Stimulated activated CD8-positive, alpha-beta memory T cell treated with anti-CD3 and anti-CD28 coated beads, Interleukin-4, amount 100 ng/mL, for 48 hours (primary cell): ENCODE data around the gene ERICH2.

ENCODE experiments used
- DNase-seq: peaks from one replicate; pipeline ENCODE4 v3.0.0-alpha.2; 2020

The ERICH2 gene

DNA sequence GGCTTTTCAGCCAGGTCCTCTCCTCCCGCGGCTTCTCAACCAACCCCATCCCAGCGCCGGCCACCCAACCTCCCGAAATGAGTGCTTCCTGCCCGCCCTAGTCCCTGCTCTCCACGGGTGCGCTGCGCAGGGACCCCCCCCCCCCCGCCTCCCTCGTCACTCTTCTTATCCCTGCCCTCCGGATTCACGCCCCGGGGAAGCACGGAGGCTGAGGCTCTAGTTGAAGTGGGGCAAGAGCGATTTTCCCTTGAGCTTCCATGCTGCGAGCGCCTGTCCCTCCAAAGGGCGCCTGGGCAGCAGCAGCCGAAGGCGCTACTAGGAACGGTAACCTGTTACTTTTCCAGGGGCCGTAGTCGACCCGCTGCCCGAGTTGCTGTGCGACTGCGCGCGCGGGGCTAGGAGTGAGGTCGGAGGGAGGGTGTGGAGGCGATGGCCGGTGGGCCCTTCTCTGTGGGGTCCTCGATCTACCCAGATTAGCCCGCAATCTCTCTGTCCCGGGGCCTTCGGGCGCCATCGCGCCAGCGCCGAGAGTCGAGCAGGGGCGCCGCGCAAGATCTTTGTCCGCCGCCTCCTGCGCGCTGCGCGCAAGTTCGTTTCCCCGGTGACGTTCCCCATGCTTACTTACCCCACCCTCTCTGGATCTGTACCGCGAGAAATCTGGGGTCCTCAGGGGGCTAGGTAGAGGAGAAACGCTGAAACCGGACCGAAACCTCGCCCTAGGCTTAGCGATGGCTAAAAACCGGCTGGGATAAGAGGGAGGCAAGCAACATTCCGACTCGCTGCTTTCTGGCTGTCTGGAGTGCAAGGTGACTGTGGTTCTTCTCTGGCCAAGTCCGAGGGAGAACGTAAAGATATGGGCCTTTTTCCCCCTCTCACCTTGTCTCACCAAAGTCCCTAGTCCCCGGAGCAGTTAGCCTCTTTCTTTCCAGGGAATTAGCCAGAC, 47.2 kb downstream of the ERICH2 start:
- DNase-seq: peak; percentile 52

GRCh38 chr2:170818036-170818751, 48.0 kb downstream of the ERICH2 start:
- peak; percentile 37 for DNase-seq

DNA sequence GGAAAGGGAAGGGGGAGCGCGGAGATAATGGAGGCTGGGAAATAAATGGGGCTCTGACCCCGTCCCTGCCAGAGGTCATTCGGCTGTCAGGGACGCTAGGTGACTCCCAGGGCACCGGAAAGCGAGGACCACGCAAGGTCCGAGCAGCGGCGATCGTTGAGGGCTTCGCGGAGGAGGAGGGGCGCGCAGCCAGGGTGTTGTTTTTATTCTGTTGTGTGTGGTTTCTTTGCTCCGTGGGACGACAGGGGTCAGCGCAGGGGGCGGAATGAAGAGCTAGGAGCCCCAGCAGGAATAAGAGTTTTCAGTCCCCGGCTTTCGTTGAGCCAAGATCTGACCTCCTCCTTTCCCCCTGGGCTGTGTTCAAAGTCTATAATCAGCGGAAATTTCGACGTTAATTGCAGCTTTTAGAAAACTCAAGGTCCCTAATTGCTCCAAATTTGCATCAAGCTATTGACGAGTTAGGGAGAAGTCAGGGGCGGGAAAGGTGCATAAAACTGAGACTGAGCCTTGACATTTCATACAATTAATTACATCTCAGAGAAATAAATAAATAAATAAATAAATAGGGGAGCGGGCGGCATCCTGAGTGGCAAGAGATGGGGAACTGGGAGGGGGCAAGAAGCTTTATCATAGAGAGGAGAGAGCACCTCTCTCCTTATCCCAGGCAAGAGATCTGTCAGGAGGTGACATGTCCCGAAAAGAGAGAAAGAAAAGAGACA, 48.7 kb downstream of the ERICH2 start:
- DNase-seq: no peak

- DNase-seq: peak; percentile 37
Measured at GRCh38 chr2:170819680-170820664, 49.8 kb downstream of the ERICH2 start.

DNA sequence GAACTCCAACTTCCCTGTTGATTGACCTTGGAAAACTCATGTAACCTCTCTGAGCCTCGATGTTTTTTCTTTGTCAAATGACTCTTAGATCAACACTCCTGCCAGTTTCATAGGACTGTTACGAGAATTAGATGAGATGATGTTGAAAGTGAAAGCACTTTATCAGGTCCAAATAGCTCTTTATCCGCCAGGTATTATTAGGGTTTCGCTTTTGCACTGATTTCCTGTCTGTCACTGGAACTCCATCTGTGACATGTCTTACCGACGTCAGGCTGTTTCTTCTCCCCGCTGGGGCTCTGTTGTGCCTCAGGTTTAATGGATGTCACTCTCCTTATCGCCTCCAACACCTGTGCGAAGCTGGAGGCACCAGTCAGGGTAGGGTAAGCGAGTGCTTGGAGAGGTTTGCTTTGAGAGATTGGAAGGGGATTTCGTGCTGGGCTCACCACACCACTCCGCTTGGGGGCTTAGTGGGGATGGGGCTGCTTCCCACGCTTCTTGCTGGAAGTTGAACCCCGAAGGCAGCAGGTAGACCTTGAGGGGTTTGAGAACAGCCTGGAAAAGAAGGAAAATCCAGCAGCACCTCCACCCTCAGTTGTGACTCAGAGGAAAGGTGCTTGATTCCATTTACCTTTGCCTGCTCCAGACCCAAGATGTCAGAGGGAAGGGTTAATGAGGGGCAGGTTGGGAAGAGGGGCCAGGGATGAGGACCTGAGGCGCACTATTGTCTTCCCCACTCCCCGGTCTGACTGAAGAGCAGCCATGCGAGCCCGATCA, 50.8 kb downstream of the ERICH2 start:
- DNase-seq: no peak

DNA sequence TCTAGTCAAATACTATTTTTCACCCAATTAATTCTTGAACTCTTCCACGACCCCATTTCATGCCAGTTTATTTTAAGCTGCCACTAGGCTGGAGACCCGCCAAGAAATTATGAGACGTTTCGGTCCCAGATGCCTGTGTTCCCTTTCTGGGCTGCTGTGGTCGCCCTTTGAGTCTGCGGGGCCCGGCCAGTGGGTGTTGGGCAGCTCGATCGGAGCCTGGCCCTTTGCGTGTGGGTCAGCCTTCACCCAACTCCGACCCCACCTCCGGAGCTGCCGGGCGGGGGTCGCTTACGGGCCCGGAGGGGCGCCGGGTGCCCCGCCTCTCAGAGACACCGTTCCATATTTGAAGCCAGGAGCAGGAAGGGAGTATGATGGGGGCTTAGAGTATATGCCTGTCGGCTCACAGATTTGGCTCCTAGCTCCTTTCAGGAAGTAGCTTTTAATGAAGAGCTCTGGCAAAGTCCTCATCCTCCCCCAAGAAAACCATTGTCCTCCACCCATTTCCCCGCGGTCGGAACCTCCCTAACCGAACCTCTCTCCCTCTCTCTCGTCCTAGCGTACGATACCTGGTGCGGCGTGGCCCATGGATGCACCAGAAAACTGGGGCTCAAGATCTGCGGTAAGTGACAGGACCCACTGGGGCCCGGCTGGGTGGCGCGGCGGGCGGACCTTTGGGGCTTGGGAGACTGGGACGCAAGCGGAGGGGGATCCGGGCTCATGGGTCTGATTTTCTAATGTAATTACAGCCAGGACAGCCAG, 51.5 kb downstream of the ERICH2 start:
- DNase-seq: no peak

DNA sequence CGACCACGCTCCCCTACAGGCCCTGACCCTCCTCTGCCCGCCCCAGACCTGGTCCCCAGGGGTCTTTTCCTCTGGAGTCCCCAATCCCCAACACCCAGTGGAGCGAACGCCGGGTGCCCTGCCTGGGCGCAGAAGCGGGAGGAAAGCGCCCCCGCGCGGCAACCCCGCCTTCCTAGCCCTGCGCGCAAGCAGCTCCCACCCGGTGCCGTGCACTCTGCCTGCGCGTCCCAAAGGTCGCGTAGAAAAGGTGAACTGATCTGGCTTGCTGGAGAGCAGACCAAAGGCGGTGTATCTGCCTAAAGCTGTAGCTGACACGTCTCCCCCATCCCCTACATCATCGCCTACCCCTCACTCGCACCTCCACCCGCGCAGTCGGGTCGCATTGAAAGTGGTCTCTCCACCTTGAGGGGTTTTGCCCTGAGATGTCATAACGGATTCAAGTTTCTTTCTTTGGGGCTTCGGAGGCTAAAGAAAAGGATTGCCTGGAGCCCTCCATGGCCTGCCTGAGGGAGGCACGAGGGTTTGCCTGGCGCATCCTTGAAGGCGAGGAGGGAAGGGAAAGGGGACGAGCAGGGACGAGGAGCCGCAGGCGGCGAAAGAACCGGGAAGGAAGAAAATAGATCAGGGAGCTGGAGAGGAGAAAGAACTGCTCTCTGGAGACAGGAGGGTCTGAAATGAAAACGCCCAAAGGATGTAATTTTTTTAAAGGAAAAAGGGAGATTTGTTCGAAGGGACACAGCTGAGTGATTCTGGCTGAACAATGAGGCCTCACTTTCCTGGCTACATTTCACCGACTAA, 52.3 kb downstream of the ERICH2 start:
- peak; percentile 73 for DNase-seq

DNA sequence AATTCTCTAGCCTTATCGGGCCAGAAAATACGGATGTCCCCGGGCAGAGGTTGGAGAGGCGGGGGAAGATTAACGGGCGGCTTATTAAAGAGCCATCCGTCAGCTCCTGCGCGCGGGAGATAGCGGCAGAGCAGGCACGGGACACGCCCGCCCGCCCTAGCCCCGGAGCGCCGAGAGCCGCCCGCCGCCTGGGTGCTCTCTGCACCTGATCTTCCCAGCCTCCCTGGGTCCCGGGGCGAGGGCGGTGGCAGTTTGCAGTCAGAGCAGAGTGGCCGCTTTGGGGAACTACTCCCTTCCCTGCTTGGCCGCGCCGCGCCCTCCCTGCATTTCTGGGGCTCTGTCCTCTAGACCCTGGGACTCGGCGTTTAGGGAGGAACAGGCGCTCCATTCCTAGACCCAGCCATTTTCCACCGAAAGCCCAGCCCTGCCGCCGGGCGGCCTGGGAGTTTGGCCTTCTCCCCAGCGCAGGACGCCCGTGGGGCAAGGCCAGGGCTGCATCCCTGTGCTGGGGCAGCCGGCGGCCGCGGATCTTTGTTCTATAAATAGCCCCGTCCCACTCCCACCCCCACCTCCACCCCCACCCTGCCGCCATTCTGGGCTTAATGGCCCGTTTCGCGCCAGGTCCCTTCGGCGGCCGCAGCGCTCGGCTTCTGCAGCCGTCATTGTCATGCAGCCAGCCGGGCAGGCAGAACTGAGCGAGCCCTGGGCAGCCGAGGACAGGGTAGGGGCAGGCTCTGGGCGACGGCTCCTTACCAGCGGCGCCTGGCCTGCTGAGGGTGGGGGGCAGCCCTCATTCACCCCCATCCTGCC, 53.1 kb downstream of the ERICH2 start:
- peak; percentile 48 for DNase-seq

DNA sequence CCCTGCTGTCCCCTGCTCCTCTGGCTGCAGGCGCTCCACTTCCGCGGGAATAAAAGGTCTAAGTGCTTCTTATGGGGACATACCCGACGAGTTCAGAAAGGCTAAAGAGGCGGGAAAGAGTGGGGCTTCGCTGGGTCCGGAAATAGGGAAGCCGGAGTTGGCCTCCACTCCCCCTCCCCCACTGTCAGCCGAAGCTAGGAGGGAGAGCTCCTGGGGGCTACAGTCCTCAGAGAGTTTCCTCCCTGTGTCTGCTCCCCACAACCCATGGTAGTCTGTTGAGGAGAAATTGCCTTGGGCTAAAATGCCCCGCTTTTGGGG, 53.7 kb downstream of the ERICH2 start:
- no peak for DNase-seq

DNA sequence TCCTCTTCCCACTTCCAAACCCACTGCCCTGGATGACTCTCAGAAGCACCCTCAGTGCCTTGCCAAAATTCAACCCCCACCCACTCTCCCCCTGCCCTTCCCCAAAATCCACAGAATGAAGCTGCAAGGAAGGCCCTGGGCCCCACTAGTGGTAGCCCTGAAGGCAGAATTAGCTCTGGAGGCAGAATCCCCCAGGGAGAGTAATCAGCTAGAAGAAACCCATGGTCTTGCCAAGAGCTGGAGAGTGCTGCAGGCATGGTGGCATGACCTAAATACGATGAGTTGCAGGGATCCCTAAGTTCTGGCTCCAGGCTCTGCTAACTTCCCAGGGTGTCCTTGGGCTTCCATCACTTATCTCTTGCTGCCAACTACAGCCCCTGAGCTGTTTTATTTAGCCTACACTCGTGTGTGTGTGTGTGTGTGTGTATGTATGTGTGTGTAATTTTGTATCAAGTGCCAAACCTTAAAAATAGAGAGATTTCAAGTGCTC, 54.4 kb downstream of the ERICH2 start:
- DNase-seq: no peak

- no peak for DNase-seq
Measured at GRCh38 chr2:170827841-170828532, 57.8 kb downstream of the ERICH2 start.

DNA sequence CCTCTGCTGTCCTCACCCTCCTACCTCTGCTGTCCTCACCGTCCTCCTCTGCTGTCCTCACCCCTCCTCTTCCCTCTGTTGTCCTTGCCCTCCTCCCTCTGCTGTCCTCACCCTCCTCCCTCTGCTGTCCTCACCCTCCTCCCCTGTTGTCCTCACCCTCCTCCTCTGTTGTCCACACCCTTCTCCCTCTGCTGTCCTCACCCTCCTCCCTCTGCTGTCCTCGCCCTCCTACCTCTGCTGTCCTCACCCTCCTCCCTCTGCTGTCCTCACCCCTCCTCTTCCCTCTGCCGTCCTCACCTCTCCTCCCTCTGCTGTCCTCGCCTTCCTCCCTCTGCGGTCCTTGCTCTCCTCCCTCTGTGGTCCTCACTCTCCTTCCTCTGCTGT, 58.3 kb downstream of the ERICH2 start:
- DNase-seq: no peak

DNA sequence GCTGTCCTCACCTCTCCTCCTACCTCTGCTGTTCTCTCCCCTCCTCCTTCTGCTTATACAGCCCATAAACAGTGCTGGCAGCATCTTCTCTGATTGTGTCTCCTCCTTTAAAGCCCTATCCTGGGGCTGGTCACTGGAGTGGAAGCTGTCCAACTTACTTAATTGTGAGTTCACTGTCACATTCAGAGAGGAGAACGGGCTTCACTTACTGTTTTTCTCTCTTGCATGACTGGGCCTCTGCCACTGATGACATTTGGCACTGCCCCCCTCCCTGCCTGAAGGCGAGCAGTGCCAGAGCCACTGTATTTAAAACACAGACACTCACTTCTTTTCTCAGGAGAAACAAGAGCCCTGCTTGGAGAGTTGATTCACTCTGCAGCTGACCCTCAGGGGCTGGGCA, 58.9 kb downstream of the ERICH2 start:
- no peak for DNase-seq

- DNase-seq: no peak
Measured at GRCh38 chr2:170830166-170830565, 60.0 kb downstream of the ERICH2 start.

GRCh38 chr2:170831115-170831514, 60.9 kb downstream of the ERICH2 start:
- DNase-seq: no peak

DNA sequence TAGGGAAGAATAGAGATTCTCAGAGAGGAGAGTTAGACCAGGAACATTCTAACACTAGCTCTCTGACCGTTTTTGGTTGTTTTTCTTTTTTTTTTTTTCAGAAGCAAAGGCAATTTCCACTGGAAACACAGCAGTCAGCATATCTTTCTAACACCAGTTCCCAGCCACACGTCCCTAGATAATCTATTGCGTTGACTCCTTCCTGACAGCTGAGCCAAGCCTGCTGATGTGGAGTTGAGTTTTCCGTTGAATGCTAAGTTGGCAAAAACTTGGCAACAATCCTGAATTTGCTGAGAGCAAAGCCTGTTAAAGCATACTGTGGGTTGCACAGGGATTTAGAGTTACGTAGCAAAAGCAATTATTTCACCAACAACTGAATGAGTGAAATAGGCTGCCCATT, 65.8 kb downstream of the ERICH2 start:
- no peak for DNase-seq

DNA sequence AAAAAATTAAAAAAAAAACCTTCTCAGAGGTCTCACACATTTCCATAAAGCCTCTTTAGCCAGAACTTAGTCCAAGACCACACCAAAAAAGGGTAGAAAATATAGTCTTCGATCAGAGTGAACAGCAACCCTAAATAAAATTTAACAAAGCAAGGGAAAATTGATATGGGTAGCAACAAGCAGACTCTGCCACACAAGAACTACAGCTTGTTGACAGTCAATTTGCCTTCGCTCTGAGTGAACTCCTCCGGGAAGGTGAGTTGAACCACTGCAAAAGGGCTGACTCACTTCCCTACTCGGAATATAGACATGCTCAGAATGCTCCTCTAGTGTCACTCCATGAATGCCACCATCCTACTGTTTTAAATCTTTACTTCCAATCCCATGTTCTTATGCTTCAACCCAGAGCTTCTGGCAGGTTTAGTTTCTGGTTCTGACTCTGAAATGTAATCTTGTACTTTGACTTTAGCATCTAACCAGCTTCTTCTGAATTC, 70.6 kb downstream of the ERICH2 start:
- no peak for DNase-seq

DNA sequence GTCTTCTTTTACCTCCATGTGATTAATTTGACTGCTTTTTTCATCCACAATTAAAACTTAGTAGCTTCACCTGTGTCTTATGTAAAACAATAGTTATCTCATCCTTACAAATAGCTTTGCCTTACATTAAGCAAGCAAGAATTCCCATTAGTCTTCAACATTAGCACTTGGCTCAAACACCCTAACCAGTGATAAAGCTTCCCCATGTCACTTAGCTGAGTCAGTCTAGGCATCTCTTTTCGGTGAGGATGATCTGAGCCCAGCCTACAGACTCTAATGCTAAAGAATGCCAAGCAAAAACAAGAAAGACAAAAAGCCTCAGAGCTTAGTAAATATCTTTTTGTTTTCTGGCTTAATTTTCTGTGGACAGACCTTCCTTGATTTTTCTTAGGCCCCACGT, 72.6 kb downstream of the ERICH2 start:
- no peak for DNase-seq
